Measurements from ENCODE around the gene POU6F2.

DNA sequence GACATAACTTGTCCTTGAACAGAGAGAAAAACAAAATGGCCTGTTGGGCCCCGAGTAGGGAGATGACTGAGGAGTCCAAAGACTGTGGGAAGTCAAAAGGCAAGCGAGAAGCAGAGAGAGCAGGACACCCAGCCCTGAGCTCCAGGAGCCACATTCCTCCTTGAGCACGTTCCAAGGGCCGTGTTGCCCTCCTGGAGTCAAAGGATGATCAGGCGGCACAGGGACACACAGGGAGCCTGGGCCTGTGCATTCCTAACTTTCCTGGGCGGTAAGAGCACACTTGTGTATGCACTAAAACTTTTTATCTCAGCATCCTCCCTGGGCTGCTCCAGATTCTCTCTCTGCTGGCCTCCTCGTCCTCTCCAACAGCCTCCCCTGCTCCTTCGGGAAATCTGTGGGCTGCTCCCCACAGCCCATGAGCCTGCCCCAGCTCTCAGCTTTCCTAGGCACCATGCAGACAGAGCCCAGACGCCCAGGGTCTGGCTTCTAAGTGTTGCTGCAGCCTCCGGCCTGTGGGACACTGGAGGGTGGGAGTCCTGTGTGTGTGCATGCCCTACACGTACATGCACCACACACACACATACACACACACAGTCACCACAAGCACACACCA lies 281.8 kb downstream of the POU6F2 start:
- TF ChIP-seq, protein P1, sequence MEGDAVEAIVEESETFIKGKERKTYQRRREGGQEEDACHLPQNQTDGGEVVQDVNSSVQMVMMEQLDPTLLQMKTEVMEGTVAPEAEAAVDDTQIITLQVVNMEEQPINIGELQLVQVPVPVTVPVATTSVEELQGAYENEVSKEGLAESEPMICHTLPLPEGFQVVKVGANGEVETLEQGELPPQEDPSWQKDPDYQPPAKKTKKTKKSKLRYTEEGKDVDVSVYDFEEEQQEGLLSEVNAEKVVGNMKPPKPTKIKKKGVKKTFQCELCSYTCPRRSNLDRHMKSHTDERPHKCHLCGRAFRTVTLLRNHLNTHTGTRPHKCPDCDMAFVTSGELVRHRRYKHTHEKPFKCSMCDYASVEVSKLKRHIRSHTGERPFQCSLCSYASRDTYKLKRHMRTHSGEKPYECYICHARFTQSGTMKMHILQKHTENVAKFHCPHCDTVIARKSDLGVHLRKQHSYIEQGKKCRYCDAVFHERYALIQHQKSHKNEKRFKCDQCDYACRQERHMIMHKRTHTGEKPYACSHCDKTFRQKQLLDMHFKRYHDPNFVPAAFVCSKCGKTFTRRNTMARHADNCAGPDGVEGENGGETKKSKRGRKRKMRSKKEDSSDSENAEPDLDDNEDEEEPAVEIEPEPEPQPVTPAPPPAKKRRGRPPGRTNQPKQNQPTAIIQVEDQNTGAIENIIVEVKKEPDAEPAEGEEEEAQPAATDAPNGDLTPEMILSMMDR (IDR thresholded peaks at IDR 0.05): no peak
- TF ChIP-seq ZFX (IDR thresholded peaks at IDR 0.05; ENCODE audit: borderline replicate concordance): no peak

All from 22Rv1 (cell line).